ENCODE results near the gene XXYLT1. TPM values are rescaled to one million over a fixed set of nuclear protein-coding genes. Genes with fewer than 3 reads are reported as not detected.
A peak's percentile ranks its signal among the peaks of the same experiment; 100 is the strongest.

Gene XXYLT1
- total RNA-seq, 3 donors from 2014 or later = 10.0 to 10.7 (median 10.2) TPM

DNA sequence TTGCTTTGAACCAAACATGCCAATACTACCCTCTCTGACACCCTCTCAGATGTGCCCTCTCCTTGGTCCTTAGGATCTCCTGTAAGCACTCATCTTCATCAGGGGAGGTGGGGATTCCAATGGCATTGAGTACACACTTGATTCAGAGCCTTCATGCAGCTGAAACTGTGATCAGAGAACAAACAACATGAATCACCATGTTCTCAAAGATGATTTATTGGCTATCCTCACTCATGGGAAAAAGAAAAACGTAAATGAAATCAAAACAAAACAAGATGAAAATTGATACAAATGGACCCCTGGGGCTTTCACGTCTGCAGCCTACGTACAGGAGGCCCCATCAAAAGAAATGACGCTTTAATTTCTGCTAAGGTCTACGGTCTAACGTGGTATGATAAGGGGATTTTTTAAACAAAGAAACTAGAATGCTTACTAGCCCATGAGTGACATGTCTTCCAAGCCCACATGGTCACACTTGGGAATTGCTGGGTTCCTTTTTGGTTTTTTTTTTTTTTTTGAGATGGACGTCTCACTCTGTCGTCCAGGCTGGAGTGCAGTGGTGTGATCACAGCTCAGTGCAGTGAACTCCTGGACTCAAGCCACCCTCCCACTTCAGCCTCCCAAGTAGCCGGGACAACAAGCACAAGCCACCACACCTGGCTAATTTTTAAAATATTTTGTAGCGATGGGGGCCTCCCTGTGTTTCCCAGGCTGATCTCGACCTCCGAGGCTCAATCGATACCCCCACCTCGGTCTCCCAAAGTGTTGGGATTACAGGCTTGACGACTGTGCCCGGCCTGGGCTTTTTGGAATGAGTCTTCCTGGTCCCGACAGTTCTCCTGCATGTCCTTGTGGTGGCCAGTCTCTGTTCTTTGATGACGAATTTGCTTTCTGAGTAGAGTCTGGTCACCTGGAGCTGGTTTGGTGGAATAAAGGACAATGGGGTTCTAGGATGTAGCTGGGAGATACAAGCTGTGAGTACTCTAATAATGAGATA lies 202.6 kb downstream of the XXYLT1 start:
- DNase-seq = no peak
- TF ChIP-seq, protein P1, sequence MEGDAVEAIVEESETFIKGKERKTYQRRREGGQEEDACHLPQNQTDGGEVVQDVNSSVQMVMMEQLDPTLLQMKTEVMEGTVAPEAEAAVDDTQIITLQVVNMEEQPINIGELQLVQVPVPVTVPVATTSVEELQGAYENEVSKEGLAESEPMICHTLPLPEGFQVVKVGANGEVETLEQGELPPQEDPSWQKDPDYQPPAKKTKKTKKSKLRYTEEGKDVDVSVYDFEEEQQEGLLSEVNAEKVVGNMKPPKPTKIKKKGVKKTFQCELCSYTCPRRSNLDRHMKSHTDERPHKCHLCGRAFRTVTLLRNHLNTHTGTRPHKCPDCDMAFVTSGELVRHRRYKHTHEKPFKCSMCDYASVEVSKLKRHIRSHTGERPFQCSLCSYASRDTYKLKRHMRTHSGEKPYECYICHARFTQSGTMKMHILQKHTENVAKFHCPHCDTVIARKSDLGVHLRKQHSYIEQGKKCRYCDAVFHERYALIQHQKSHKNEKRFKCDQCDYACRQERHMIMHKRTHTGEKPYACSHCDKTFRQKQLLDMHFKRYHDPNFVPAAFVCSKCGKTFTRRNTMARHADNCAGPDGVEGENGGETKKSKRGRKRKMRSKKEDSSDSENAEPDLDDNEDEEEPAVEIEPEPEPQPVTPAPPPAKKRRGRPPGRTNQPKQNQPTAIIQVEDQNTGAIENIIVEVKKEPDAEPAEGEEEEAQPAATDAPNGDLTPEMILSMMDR (IDR thresholded peaks at IDR 0.05) = no peak
- no peak overlapping the region for H3K4me3 ChIP-seq
- H3K36me3 ChIP-seq (ENCODE audit: low read depth) = no peaks in the 10 kb centered on the region
- H3K4me1 ChIP-seq (ENCODE audit: low read depth) = peaks cover 5% of the 10 kb centered on the region
- H3K9me3 ChIP-seq = no peaks in the 10 kb centered on the region
- intact Hi-C loops (cut with DNase I, micrococcal nuclease) = no loop called here
- no peak for ATAC-seq

DNA sequence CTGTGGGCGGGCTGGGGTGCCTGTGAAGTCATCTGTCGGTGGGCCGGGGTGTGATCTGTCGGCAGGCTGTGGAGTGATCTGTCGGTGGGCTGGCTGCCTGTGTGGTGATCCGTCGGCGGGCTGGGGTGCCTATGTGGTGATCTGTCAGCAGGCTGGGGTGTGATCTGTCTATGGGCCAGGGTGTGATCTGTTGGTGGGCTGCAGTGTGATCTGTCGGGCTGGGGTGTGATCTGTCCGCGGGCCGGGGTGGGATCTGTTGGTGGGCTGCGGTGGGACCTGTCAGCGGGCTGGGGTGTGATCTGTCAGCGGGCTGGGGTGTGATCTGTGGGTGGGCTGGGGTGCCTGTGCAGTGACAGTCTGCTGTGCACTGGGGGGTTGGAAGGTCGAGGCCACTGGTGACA lies 204.5 kb downstream of the XXYLT1 start:
- no peak for ATAC-seq
- no peak for DNase-seq
- Histone ChIP-seq H3K4me1 (ENCODE audit: low read depth) (peaks cover 5% of the 10 kb centered on the region), H3K9me3 (no peaks in the 10 kb centered on the region), H3K4me3 (no peak overlapping the region), H3K36me3 (ENCODE audit: low read depth) (no peaks in the 10 kb centered on the region)
- intact Hi-C loops (cut with DNase I, micrococcal nuclease) = no loop called here
- TF ChIP-seq, protein P1 (IDR thresholded peaks at IDR 0.05) = no peak

DNA sequence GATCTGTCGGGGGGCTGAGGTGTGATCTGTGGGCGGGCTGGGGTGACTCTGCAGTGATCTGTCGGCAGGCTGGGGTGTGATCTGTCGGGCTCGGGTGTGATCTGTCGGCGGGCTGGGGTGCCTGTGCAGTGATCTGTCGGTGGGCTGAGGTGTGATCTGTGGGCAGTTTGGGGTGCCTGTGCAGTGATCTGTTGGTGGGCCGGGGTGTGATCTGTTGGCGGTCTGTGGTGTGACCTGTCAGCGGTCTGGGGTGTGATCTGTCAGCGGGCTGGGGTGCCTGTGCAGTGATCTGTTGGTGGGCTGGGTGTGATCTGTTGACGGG lies 205.1 kb downstream of the XXYLT1 start:
- H3K4me1 ChIP-seq (ENCODE audit: low read depth) = peaks cover 5% of the 10 kb centered on the region
- TF ChIP-seq, protein P1 (IDR thresholded peaks at IDR 0.05) = no peak
- H3K36me3 ChIP-seq (ENCODE audit: low read depth) = no peaks in the 10 kb centered on the region
- no peak for ATAC-seq
- no peaks in the 10 kb centered on the region for H3K9me3 ChIP-seq
- intact Hi-C loops (cut with DNase I, micrococcal nuclease) = no loop called here
- no peak for DNase-seq
- no peak overlapping the region for H3K4me3 ChIP-seq

DNA sequence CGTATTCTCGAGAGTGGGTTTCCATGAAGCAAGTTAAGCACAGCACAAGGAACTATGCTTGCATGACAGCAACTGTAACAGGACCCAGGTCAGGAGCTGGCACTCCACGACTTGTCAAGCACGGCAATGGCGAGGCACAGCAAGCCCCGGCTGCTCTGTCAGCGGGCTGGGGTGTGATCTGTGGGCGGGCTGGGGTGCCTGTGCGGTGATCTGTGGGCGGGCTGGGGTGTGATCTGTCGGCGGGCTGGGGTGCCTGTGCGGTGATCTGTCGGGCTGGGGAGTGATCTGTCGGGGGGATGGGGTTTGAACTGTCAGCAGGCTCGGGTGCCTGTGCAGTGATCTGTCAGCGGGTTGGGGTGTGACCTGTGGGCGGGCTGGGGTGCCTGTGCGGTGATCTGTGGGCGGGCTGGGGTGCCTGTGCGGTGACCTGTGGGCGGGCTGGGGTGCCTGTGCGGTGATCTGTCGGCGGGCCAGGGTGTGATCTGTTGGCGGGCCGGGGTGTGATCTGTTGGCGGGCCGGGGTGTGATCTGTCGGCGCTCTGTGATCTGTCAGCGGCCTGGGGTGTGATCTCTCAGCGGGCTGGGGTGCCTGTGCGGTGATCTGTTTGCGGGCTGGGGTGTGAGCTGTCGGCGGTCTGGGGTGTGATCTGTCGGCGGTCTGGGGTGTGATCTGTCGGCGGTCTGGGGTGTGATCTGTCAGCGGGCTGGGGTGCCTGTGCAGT lies 205.7 kb downstream of the XXYLT1 start:
- H3K4me3 ChIP-seq = no peak overlapping the region
- no peaks in the 10 kb centered on the region for H3K36me3 ChIP-seq (ENCODE audit: low read depth)
- DNase-seq (peak in 1 of 3 donors; percentile 30), ATAC-seq (no peak)
- intact Hi-C loops (cut with DNase I, micrococcal nuclease) = no loop called here
- TF ChIP-seq, protein P1 (IDR thresholded peaks at IDR 0.05) = no peak
- H3K4me1 ChIP-seq (ENCODE audit: low read depth) = peaks cover 2% of the 10 kb centered on the region
- H3K9me3 ChIP-seq = no peaks in the 10 kb centered on the region

DNA sequence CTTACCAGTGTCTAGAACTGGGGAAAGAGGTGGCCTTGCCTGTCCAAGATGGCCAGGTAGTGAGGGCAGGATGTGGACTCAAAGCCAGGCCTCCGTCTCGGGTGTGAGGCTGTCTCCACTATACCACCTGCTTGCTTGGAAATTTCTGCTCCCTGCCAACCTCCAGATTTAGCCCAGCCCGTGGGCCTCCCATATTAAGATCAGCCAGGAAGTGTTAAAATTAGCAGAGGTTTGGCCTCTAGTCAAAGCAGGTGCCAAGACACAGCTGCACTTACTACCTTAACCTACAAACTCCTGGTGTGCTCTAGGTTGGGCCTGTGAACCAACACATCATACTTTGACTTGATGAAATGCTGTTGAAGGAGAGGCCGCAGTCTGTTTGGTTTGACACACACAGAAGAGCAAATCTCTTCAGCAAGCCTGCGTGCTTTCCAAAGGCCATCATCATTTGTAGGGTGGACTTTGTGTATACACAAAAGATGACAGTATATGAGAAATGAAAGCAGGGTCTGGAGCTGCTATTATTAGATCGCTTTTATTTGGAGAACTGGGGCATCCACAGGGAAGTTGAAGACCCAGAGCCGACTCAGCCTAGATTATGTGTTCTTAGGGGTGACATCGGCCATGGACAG lies 206.5 kb downstream of the XXYLT1 start:
- intact Hi-C loops (cut with DNase I, micrococcal nuclease) = no loop called here
- DNase-seq = peak in 1 of 3 donors; percentile 15
- Histone ChIP-seq H3K9me3 (no peaks in the 10 kb centered on the region), H3K4me1 (ENCODE audit: low read depth) (peaks cover 2% of the 10 kb centered on the region), H3K36me3 (ENCODE audit: low read depth) (no peaks in the 10 kb centered on the region), H3K4me3 (no peak overlapping the region)
- TF ChIP-seq, protein P1 (IDR thresholded peaks at IDR 0.05) = no peak
- peak; percentile 10 for ATAC-seq
